Vagina (tissue), 2 donors: ENCODE data around the gene PODN.

Source experiments
- POLR2AphosphoS5 ChIP-seq, 2 donors: sonication (generic); formaldehyde crosslinking; IDR thresholded peaks; one replicate each; pipeline ENCODE4 v1.9.0; 2017; ENCODE audit warnings: antibody characterized with exemption in 2 of 2, mild to moderate bottlenecking in 2 of 2, low read depth in 1 of 2; ENCODE audit not compliant: insufficient read depth in 1 of 2
- TF ChIP-seq, protein P1 (sequence below), 3 experiments: fragments of 450-650 bp in 2 of 3; fragments of 200-600 bp in 1 of 3; sonication (generic) in 1 of 3; IDR thresholded peaks; one replicate each; pipeline ENCODE4 v1.5.1; 2017 to 2019; ENCODE audit warnings: antibody characterized with exemption in 3 of 3, mild to moderate bottlenecking in 2 of 3, moderate library complexity in 2 of 3

DNA sequence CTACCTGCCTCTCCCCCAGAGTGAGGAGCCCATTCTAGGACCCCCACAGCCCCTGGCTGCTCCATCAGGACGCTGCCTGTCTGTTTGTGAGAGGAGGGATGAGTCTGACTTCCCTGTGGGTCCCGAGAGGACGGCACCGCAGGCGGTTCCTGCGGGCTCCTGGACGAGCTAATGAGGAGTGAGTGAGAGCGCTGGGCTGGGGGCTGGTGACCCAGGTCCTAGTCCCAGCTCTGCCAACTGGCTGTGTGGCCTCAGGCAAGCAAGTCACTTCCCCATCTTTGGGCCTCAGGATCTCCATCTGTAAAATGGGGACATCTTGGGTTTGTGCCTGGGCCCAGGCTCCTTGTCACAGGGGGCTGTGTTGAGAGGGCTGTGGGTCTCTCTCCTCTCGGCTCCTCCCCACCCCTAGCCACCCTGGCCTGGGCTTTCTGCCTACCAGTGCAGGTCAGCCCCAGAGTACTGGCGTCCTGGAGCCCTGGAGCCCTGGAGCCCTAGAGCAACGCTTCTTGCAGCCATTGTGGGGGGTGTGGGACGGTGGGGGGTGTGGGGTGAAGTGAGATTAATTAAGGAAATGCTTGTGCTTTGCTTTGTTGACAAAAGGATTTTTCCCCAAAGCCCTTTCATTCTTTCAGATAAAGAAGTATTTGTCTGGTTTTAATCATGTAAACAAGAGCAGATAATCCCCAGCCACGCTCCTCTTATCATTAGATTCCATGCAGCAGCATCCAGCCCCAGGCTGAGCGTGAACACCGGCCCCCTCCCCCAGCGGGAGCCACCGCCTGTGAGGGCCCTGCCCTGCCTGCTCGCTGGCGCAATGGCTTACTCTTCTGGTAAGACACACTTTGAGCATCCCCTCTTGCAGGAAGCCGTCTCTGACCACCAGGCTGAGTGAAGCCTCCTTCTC lies 53.6 kb downstream of the PODN start:
- TF ChIP-seq POLR2AphosphoS5 (IDR thresholded peaks at IDR 0.05; ENCODE audit: insufficient read depth in 1 of 2, low read depth in 1 of 2) = no peak
- TF ChIP-seq, protein P1, sequence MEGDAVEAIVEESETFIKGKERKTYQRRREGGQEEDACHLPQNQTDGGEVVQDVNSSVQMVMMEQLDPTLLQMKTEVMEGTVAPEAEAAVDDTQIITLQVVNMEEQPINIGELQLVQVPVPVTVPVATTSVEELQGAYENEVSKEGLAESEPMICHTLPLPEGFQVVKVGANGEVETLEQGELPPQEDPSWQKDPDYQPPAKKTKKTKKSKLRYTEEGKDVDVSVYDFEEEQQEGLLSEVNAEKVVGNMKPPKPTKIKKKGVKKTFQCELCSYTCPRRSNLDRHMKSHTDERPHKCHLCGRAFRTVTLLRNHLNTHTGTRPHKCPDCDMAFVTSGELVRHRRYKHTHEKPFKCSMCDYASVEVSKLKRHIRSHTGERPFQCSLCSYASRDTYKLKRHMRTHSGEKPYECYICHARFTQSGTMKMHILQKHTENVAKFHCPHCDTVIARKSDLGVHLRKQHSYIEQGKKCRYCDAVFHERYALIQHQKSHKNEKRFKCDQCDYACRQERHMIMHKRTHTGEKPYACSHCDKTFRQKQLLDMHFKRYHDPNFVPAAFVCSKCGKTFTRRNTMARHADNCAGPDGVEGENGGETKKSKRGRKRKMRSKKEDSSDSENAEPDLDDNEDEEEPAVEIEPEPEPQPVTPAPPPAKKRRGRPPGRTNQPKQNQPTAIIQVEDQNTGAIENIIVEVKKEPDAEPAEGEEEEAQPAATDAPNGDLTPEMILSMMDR (IDR thresholded peaks at IDR 0.05) = no peak
